KMS-11 (cell line): Measurements from ENCODE around the gene CCNI2.

Experiments
- H2AFZ ChIP-seq: fragments of 200-600 bp; sonication (generic); 2 replicates; pipeline ENCODE4 v1.6.1; 2016; ENCODE audit warnings: antibody characterized with exemption, mixed run types, low read depth
- H3K27ac ChIP-seq: fragments of 200-600 bp; sonication (generic); 2 replicates; pipeline ENCODE4 v1.6.1; 2016; ENCODE audit warnings: mild to moderate bottlenecking, mixed run types
- H3K27me3 ChIP-seq: fragments of 200-600 bp; sonication (generic); 2 replicates; pipeline ENCODE4 v1.6.1; 2017; ENCODE audit warnings: mild to moderate bottlenecking, low read depth, mixed run types, moderate library complexity; ENCODE audit not compliant: insufficient read depth
- H3K36me3 ChIP-seq: fragments of 200-600 bp; sonication (generic); 2 replicates; pipeline ENCODE4 v1.6.1; 2017; ENCODE audit warnings: mild to moderate bottlenecking, mixed run types; ENCODE audit not compliant: insufficient read depth
- H3K4me1 ChIP-seq: fragments of 200-600 bp; sonication (generic); 2 replicates; pipeline ENCODE4 v1.6.1; 2016; ENCODE audit warnings: mild to moderate bottlenecking, low read depth, mixed run types; ENCODE audit not compliant: poor library complexity, severe bottlenecking
- H3K4me2 ChIP-seq: fragments of 200-600 bp; sonication (generic); 2 replicates; pipeline ENCODE4 v1.7.0; 2016; ENCODE audit warnings: mild to moderate bottlenecking, mixed run types
- H3K4me3 ChIP-seq: fragments of 200-600 bp; sonication (generic); IDR thresholded peaks from 2 replicates; pipeline ENCODE4 v1.6.1; 2017; ENCODE audit warnings: low read depth, low read length, mixed read lengths; ENCODE audit not compliant: insufficient read depth
- H3K79me2 ChIP-seq: fragments of 200-600 bp; sonication (generic); 2 replicates; pipeline ENCODE4 v1.6.1; 2016; ENCODE audit warnings: low read depth, mixed run types; ENCODE audit not compliant: insufficient read depth
- H3K9ac ChIP-seq: fragments of 200-600 bp; sonication (generic); 2 replicates; pipeline ENCODE4 v1.6.1; 2016; ENCODE audit warnings: mild to moderate bottlenecking, mixed run types
- H4K20me1 ChIP-seq: fragments of 200-600 bp; sonication (generic); 2 replicates; pipeline ENCODE4 v1.6.1; 2016; ENCODE audit warnings: mild to moderate bottlenecking, mixed run types; ENCODE audit not compliant: insufficient read depth
- TF ChIP-seq, protein P1 (sequence below): fragments of 200-600 bp; sonication (generic); conservative IDR thresholded peaks from 2 replicates; pipeline ENCODE4 v1.6.1; 2017; ENCODE audit warnings: low read depth, mild to moderate bottlenecking, antibody characterized with exemption, low read length, moderate library complexity, mixed read lengths

CCNI2 gene, protein sequence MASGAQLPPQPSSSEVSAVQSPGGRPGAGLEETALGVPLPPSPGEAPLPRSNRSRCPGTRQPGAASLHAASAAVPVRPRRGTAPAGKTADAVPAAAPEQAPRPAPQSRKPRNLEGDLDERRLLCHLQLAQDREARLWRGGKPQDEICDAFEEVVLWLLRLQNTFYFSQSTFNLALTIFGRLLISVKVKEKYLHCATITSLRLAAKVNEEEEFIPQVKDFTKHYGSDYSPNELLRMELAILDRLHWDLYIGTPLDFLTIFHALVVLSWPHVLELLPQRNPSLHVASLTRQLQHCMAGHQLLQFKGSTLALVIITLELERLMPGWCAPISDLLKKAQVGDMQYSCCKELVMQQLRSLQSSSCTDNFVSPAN

GRCh38 chr5:132746954-132747615 lies at the start of gene CCNI2:
TSS of gene CCNI2 (plus strand) at chr5:132747426. CDS start at chr5:132747496, 70 bp downstream.
- no peaks in the 10 kb centered on the region for H4K20me1 ChIP-seq
- peak within 1 kb of the TSS; percentile 87 for H3K9ac ChIP-seq
- peaks cover 56% of the 10 kb centered on the region for H3K4me1 ChIP-seq
- peak within 1 kb of the TSS; percentile 89 for H3K27ac ChIP-seq
- peak within 1 kb of the TSS; percentile 87 for H2AFZ ChIP-seq
- no peak within 1 kb of the TSS for H3K4me3 ChIP-seq
- no peaks in the 10 kb centered on the region for H3K27me3 ChIP-seq
- no peaks in the 10 kb centered on the region for H3K36me3 ChIP-seq
- TF ChIP-seq, protein P1, sequence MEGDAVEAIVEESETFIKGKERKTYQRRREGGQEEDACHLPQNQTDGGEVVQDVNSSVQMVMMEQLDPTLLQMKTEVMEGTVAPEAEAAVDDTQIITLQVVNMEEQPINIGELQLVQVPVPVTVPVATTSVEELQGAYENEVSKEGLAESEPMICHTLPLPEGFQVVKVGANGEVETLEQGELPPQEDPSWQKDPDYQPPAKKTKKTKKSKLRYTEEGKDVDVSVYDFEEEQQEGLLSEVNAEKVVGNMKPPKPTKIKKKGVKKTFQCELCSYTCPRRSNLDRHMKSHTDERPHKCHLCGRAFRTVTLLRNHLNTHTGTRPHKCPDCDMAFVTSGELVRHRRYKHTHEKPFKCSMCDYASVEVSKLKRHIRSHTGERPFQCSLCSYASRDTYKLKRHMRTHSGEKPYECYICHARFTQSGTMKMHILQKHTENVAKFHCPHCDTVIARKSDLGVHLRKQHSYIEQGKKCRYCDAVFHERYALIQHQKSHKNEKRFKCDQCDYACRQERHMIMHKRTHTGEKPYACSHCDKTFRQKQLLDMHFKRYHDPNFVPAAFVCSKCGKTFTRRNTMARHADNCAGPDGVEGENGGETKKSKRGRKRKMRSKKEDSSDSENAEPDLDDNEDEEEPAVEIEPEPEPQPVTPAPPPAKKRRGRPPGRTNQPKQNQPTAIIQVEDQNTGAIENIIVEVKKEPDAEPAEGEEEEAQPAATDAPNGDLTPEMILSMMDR = peak; percentile 68
- H3K4me2 ChIP-seq = peak within 1 kb of the TSS; percentile 97
- peaks cover 4% of the 10 kb centered on the region; the same call in 1 of the 2 replicates for H3K79me2 ChIP-seq

DNA sequence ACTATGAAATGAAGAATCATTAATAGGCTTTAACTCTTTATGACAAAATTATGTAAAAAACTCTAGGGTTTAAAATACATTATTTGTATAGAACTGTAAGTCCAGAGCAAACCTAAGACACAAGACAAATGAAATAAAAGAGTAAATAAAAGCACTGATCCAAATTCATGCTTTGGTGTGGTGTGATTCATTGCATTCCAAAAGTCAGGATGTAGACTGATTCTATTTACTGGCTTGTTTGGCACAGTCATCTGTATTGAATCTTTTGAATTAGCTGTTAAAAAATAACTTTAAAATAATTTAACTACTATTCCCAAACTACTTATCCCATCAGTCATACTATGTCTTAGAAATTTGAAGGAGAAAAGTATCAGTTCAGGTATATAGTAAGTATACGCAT lies 42.4 kb upstream of the CCNI2 start:
- no peaks in the 10 kb centered on the region for H3K79me2 ChIP-seq
- H3K36me3 ChIP-seq = no peaks in the 10 kb centered on the region
- H3K27me3 ChIP-seq = no peaks in the 10 kb centered on the region
- H2AFZ ChIP-seq = no peak overlapping the region
- no peak overlapping the region for H3K9ac ChIP-seq
- no peaks in the 10 kb centered on the region for H3K4me1 ChIP-seq
- TF ChIP-seq, protein P1 = no peak
- H4K20me1 ChIP-seq = no peaks in the 10 kb centered on the region
- H3K27ac ChIP-seq = no peak overlapping the region
- no peak overlapping the region for H3K4me3 ChIP-seq
- H3K4me2 ChIP-seq = no peak overlapping the region

DNA sequence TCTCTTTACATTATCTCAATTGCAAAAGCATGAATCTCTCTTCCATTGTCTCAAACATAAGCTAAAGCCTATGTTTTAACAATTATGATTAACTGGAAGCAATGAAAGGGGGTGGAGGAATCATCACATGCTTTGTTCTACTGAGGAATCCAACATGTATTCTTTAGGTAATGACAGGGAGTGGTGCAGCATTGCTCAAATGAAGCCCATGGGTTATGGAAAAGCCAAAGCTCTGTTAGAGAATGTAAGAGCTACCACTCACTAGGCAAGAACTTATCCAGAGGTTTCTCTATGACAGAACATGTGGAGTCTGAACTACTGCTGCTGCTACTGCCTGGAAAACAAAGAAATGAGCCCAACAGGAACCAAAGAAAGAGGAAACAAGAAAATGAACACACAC lies 38.6 kb upstream of the CCNI2 start:
- Histone ChIP-seq H3K4me3 (no peak overlapping the region), H3K9ac (no peak overlapping the region), H3K79me2 (no peaks in the 10 kb centered on the region), H4K20me1 (no peaks in the 10 kb centered on the region), H3K27ac (no peak overlapping the region), H3K4me1 (no peaks in the 10 kb centered on the region), H3K27me3 (no peaks in the 10 kb centered on the region), H3K36me3 (no peaks in the 10 kb centered on the region), H2AFZ (no peak overlapping the region), H3K4me2 (no peak overlapping the region)
- TF ChIP-seq, protein P1 = no peak

- TF ChIP-seq, protein P1 = peak; percentile 57; the same call in 1 of the 2 replicates
- H3K27ac ChIP-seq = no peak overlapping the region
- no peaks in the 10 kb centered on the region for H3K27me3 ChIP-seq
- H3K4me1 ChIP-seq = no peaks in the 10 kb centered on the region
- no peak overlapping the region for H3K4me2 ChIP-seq
- no peaks in the 10 kb centered on the region for H3K36me3 ChIP-seq
- no peak overlapping the region for H3K4me3 ChIP-seq
- H3K79me2 ChIP-seq = no peaks in the 10 kb centered on the region
- no peak overlapping the region for H3K9ac ChIP-seq
- H2AFZ ChIP-seq = no peak overlapping the region
- H4K20me1 ChIP-seq = no peaks in the 10 kb centered on the region
These were observed 32.5 kb upstream of the CCNI2 start for GRCh38 chr5:132714456-132715307.
